MM.1S (cell line): ENCODE results near the gene PPFIA2.

Experiments
- EZH2 ChIP-seq: fragments of 300-600 bp; sonication (generic); optimal IDR thresholded peaks from 2 replicates; pipeline ENCODE3; 2017; ENCODE audit warnings: low read depth, mild to moderate bottlenecking, antibody characterized with exemption, low read length, mixed read lengths
- EZH2phosphoT487 ChIP-seq: fragments of 300-600 bp; sonication (generic); IDR thresholded peaks from 2 replicates; pipeline ENCODE4 v1.6.1; 2018; ENCODE audit warnings: antibody characterized with exemption, low read length
- TF ChIP-seq, protein P1 (sequence below): fragments of 300-600 bp; sonication (generic); IDR thresholded peaks from 2 replicates; pipeline ENCODE4 v1.5.1; 2016; ENCODE audit warnings: antibody characterized with exemption, low read length, mixed read lengths

DNA sequence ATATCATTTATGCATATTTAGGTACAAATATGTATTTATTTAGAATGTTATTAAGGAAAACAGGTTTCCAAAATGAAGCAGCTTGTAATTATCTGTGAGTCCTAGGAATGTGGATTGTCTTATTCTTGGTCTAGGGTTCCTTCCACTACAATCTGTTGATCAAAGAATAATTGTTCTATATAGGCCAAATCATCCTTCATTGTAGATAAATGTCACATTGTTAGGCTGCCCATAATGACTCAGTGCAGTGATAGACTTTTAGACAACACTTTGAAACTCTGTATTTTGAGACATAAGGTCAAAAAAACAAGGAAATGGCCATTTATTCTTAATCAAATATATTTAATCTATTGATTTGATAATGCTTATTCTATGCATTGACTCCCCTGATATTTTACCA lies 398.2 kb downstream of the PPFIA2 start:
- TF ChIP-seq, protein P1, sequence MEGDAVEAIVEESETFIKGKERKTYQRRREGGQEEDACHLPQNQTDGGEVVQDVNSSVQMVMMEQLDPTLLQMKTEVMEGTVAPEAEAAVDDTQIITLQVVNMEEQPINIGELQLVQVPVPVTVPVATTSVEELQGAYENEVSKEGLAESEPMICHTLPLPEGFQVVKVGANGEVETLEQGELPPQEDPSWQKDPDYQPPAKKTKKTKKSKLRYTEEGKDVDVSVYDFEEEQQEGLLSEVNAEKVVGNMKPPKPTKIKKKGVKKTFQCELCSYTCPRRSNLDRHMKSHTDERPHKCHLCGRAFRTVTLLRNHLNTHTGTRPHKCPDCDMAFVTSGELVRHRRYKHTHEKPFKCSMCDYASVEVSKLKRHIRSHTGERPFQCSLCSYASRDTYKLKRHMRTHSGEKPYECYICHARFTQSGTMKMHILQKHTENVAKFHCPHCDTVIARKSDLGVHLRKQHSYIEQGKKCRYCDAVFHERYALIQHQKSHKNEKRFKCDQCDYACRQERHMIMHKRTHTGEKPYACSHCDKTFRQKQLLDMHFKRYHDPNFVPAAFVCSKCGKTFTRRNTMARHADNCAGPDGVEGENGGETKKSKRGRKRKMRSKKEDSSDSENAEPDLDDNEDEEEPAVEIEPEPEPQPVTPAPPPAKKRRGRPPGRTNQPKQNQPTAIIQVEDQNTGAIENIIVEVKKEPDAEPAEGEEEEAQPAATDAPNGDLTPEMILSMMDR: no peak
- no peak for TF ChIP-seq EZH2
- TF ChIP-seq EZH2phosphoT487: no peak
